PC-9 (cell line): ENCODE results near the gene L3MBTL1. TPM values are rescaled to one million over a fixed set of nuclear protein-coding genes. Genes with fewer than 3 reads are reported as not detected.
"Not testable (repeated sequence)": the region's sequence is repeated elsewhere in the genome, so short reads cannot be mapped to it uniquely, and the experiment has no call there.

Experiments
- BruUV-seq: library from RNA; stranded (reverse); fragments of 400-500 nt; replicated peaks from 2 replicates; lab custom pipeline; 2021; lab: Mats Ljungman, UMichigan
- CTCF ChIA-PET: fragments of 300-600 bp; sonication (Branson Sonifier 250); formaldehyde crosslinking; loops from one replicate; lab custom pipeline; 2022; ENCODE audit warnings: antibody characterized with exemption; lab: Charles Lee
- POLR2A ChIA-PET: fragments of 300-600 bp; sonication (Branson Sonifier 250); formaldehyde crosslinking; loops from one replicate; lab custom pipeline; 2022; ENCODE audit warnings: antibody characterized with exemption; ENCODE audit not compliant: unreplicated experiment; lab: Charles Lee
- DNase-seq, 2 experiments: peaks; one replicate each; pipeline versions ENCODE4 v3.0.0 to v3.0.0-alpha.2; 2015 to 2022; ENCODE audit warnings: mixed read lengths in 1 of 2
- H2AFZ ChIP-seq: fragments of 200-600 bp; sonication (generic); 2 replicates; pipeline ENCODE4 v1.8.1; 2017; ENCODE audit warnings: antibody characterized with exemption
- H3F3A ChIP-seq: fragments of 200-600 bp; sonication (generic); 2 replicates; pipeline ENCODE4 v1.8.1; 2017; ENCODE audit warnings: antibody characterized with exemption, mild to moderate bottlenecking, low read depth; ENCODE audit not compliant: insufficient read depth
- H3K27ac ChIP-seq: fragments of 200-600 bp; sonication (generic); 2 replicates; pipeline ENCODE4 v1.6.1; 2016; ENCODE audit warnings: mixed run types
- H3K27me3 ChIP-seq: fragments of 200-600 bp; sonication (generic); 2 replicates; pipeline ENCODE4 v1.6.1; 2016; ENCODE audit warnings: low read depth, mixed run types; ENCODE audit not compliant: insufficient read depth
- H3K36me3 ChIP-seq: fragments of 200-600 bp; sonication (generic); 2 replicates; pipeline ENCODE4 v1.6.1; 2016; ENCODE audit warnings: low read depth, mixed run types
- H3K4me1 ChIP-seq: fragments of 200-600 bp; sonication (generic); replicated peaks from 2 replicates; pipeline ENCODE4 v1.6.1; 2016; ENCODE audit warnings: mixed run types; ENCODE audit not compliant: insufficient read depth
- H3K4me2 ChIP-seq: fragments of 200-600 bp; sonication (generic); 2 replicates; pipeline ENCODE4 v1.6.1; 2017; ENCODE audit warnings: mixed run types
- H3K4me3 ChIP-seq: fragments of 200-600 bp; sonication (generic); 2 replicates; pipeline ENCODE4 v1.6.1; 2016; ENCODE audit warnings: mixed run types
- H3K79me2 ChIP-seq: fragments of 200-600 bp; sonication (generic); 2 replicates; pipeline ENCODE4 v1.6.1; 2017; ENCODE audit warnings: low read depth, mixed run types
- H3K9me2 ChIP-seq: fragments of 200-600 bp; sonication (generic); 2 replicates; pipeline ENCODE4 v1.8.1; 2017; ENCODE audit warnings: mild to moderate bottlenecking; ENCODE audit not compliant: insufficient read depth
- H3K9me3 ChIP-seq: fragments of 200-600 bp; sonication (generic); 2 replicates; pipeline ENCODE4 v1.8.1; 2016; ENCODE audit warnings: low read depth; ENCODE audit not compliant: insufficient read depth
- H4K20me1 ChIP-seq: fragments of 200-600 bp; sonication (generic); 2 replicates; pipeline ENCODE4 v1.8.1; 2017; ENCODE audit not compliant: insufficient read depth
- CTCF ChIP-seq: fragments of 200-600 bp; sonication (generic); conservative IDR thresholded peaks from 2 replicates; pipeline ENCODE4 v1.6.1; 2017; ENCODE audit warnings: mixed run types, antibody characterized with exemption, mild to moderate bottlenecking, moderate library complexity
- EZH2 ChIP-seq: fragments of 200-600 bp; sonication (generic); IDR thresholded peaks from 2 replicates; pipeline ENCODE4 v1.8.0; 2017; ENCODE audit warnings: antibody characterized with exemption, low read depth
- intact Hi-C: fragments of 100-400 bp; cut with micrococcal nuclease; formaldehyde crosslinking; loops from one replicate; pipeline ENCODE4 v1.10.0; 2022; ENCODE audit not compliant: unreplicated experiment
- total RNA-seq: library from RNA; stranded (reverse); gene quantifications from 2 replicates; pipeline ENCODE4 v1.2.3, GENCODE V29; 2021

Gene L3MBTL1
- total RNA-seq, 1 experiment from 2014 or later, result 34.9 TPM

DNA sequence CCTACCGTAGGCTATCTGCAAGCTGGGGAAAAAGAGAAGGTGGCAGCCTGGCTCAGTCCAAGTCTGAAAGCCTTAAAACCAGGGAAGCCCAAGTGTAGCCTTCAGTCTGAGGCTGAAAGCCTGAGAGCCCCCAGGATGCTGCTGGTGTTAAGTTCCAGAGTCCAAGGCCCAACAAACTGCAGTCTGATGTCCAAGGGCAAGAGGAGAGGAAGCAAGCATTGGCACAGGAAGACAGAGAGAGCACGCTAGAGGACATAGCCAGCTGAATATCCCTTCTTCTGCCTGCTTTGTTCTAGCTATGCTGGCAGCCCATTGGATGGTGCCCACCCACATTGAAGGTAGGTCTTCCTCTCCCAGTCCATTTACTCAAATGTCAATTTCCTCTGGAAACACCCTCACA is 12.1 kb upstream of the L3MBTL1 start:
- Histone ChIP-seq H4K20me1 (no peaks in the 10 kb centered on the region), H3K9me2 (no peaks in the 10 kb centered on the region), H3K4me1 (peaks cover 6% of the 10 kb centered on the region; the same call in 1 of the 2 replicates), H3K4me3 (no peak overlapping the region), H3K27ac (no peak overlapping the region), H3F3A (peaks cover 3% of the 10 kb centered on the region; the same call in 1 of the 2 replicates), H3K9me3 (no peaks in the 10 kb centered on the region), H3K27me3 (no peaks in the 10 kb centered on the region), H3K36me3 (no peaks in the 10 kb centered on the region), H3K4me2 (no peak overlapping the region), H3K79me2 (no peaks in the 10 kb centered on the region), H2AFZ (no peak overlapping the region)
- ChIA-PET CTCF (interaction anchor here (0.5 kb wide), 1 partner anchor 9 kb away, joined by 3 read pairs; no protein-coding TSS in a partner anchor), POLR2A (interaction anchor here (0.7 kb wide), 1 partner anchor 24 kb away, joined by 5 read pairs; no protein-coding TSS in a partner anchor)
- BruUV-seq, result no TSS peak
- intact Hi-C loops, result no loop called here
- DNase-seq, result no peak
- TF ChIP-seq CTCF (no peak), EZH2 (no peak)

DNA sequence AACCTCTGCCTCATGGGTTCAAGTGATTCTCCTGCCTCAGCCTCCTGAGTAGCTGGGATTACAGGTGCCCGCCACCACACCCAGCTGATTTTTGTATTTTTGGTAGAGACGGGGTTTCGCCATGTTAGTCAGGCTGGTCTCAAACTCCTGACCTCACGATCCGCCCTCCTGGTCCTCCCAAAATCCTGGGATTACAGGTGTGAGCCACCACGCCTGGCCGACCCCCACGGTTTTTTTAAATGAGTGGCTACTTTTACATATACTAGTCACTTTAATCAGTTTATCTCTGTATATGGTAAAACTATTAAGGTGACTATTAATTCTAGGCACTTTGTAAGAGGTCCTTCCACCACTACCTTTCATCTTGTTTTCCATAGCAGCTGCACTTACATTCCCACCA is 5.5 kb upstream of the L3MBTL1 start:
- H3K4me2 ChIP-seq, H3K4me1 ChIP-seq, DNase-seq, H3K4me3 ChIP-seq, BruUV-seq, H3K79me2 ChIP-seq, POLR2A ChIA-PET, CTCF ChIA-PET, H3K9me3 ChIP-seq, H3K27ac ChIP-seq, H3F3A ChIP-seq, H2AFZ ChIP-seq, H3K9me2 ChIP-seq, intact Hi-C loops, H3K36me3 ChIP-seq, H4K20me1 ChIP-seq: not testable (repeated sequence)
- peaks cover 49% of the 10 kb centered on the region; the same call in 1 of the 2 replicates for H3K27me3 ChIP-seq

GRCh38 chr20:43506238-43506637 is 1.3 kb upstream of the L3MBTL1 start:
- no peak for TF ChIP-seq CTCF
- TF ChIP-seq EZH2, result no peak
- no peaks in the 10 kb centered on the region for H3K36me3 ChIP-seq
- peaks cover 47% of the 10 kb centered on the region; the same call in 1 of the 2 replicates for H3K27me3 ChIP-seq
- H4K20me1 ChIP-seq, result no peaks in the 10 kb centered on the region
- DNase-seq, result no peak
- H3K27ac ChIP-seq, result no peak overlapping the region
- no peaks in the 10 kb centered on the region for H3K79me2 ChIP-seq
- no peak overlapping the region for H2AFZ ChIP-seq
- peaks cover 12% of the 10 kb centered on the region; the same call in 1 of the 2 replicates for H3F3A ChIP-seq
- intact Hi-C loops, result no loop called here
- no peak overlapping the region for H3K4me2 ChIP-seq
- H3K4me1 ChIP-seq, result peaks cover 5% of the 10 kb centered on the region; the same call in 1 of the 2 replicates
- H3K4me3 ChIP-seq, result no peak overlapping the region
- ChIA-PET POLR2A (interaction anchor here (1.0 kb wide), 1 partner anchor 60 kb away, joined by 4 read pairs; no protein-coding TSS in a partner anchor), CTCF (no interaction called here)
- no peaks in the 10 kb centered on the region for H3K9me3 ChIP-seq
- no peaks in the 10 kb centered on the region for H3K9me2 ChIP-seq
- BruUV-seq, result no TSS peak
